ENCODE measurements around the gene IL1RL1.

GRCh38 chr2:102273619-102274211 is 37.6 kb upstream of the IL1RL1 start:
- no peak for TF ChIP-seq ZNF488 (tag by site-specific recombination; IDR thresholded peaks at IDR 0.05)
- TF ChIP-seq CTCF (tag by site-specific recombination; IDR thresholded peaks at IDR 0.05), result no peak
- no peak for TF ChIP-seq ZNF292 (tag by site-specific recombination; IDR thresholded peaks at IDR 0.05; ENCODE audit: borderline replicate concordance, low read depth)
- TF ChIP-seq MYNN (tag by site-specific recombination; IDR thresholded peaks at IDR 0.05; ENCODE audit: borderline replicate concordance), result no peak
- no peak for TF ChIP-seq ZBTB17 (tag by site-specific recombination; IDR thresholded peaks at IDR 0.05)
- no peak for TF ChIP-seq YY2 (tag by site-specific recombination; IDR thresholded peaks at IDR 0.05)
- no peak for TF ChIP-seq ZNF280D (tag by site-specific recombination; IDR thresholded peaks at IDR 0.05)
- no peak for TF ChIP-seq ZNF324 (tag by site-specific recombination; IDR thresholded peaks at IDR 0.05)
- no peak for TF ChIP-seq ZNF433 (tag by site-specific recombination; IDR thresholded peaks at IDR 0.05; ENCODE audit: low read depth)
- TF ChIP-seq ZNF580 (tag by site-specific recombination; IDR thresholded peaks at IDR 0.05), result no peak
- TF ChIP-seq REST (tag by site-specific recombination; IDR thresholded peaks at IDR 0.05), result no peak
